ENCODE measurements around the gene SYTL5.

Gene SYTL5

GRCh38 chrX:38163193-38163592 is 156.8 kb downstream of the SYTL5 start:
- Histone ChIP-seq H3K4me1 (ENCODE audit: insufficient read depth, low read length) (no peaks in the 10 kb centered on the region), H3K36me3 (ENCODE audit: insufficient read depth, low read length) (no peaks in the 10 kb centered on the region), H3K9ac (ENCODE audit: low read depth, low read length) (no peak overlapping the region), H3K9me3 (ENCODE audit: control insufficient read depth, insufficient read depth, low read length) (no peaks in the 10 kb centered on the region)

GRCh38 chrX:38165023-38165422 is 158.7 kb downstream of the SYTL5 start:
- H3K9ac ChIP-seq (ENCODE audit: low read depth, low read length) = no peak overlapping the region
- H3K4me1 ChIP-seq (ENCODE audit: insufficient read depth, low read length) = no peaks in the 10 kb centered on the region
- H3K9me3 ChIP-seq (ENCODE audit: control insufficient read depth, insufficient read depth, low read length) = no peaks in the 10 kb centered on the region
- no peaks in the 10 kb centered on the region for H3K36me3 ChIP-seq (ENCODE audit: insufficient read depth, low read length)

- H3K4me1 ChIP-seq (ENCODE audit: insufficient read depth, low read length) = peaks cover 12% of the 10 kb centered on the region; the same call in 1 of the 2 replicates
- H3K9ac ChIP-seq (ENCODE audit: low read depth, low read length) = no peak overlapping the region
- no peaks in the 10 kb centered on the region for H3K9me3 ChIP-seq (ENCODE audit: control insufficient read depth, insufficient read depth, low read length)
- no peaks in the 10 kb centered on the region; the same call in 1 of the 2 replicates for H3K36me3 ChIP-seq (ENCODE audit: insufficient read depth, low read length)
These were observed 160.2 kb downstream of the SYTL5 start for GRCh38 chrX:38166478-38167083.

DNA sequence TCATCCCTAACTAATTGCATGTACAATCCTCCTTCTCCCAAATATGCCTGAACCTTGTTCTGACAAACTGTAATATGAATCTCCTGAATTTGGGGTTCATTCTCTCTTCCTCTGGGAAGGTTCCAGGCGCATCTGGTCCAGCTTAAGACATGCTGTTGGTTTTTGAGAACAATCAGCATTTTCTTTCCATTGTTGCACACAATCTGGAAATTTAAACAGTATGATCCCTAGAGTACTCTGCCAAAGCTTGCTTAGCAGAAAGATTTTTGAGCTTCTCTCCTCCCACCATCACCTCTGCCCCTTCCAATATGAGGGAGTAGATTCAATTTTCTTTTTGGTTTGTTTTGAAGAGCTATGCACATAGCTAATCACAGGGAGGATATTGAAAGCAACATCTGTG is 164.2 kb downstream of the SYTL5 start:
- Histone ChIP-seq H3K9me3 (ENCODE audit: control insufficient read depth, insufficient read depth, low read length) (no peaks in the 10 kb centered on the region), H3K9ac (ENCODE audit: low read depth, low read length) (no peak overlapping the region), H3K4me1 (ENCODE audit: insufficient read depth, low read length) (peaks cover 12% of the 10 kb centered on the region; the same call in 1 of the 2 replicates), H3K36me3 (ENCODE audit: insufficient read depth, low read length) (no peaks in the 10 kb centered on the region; the same call in 1 of the 2 replicates)

- H3K4me1 ChIP-seq (ENCODE audit: insufficient read depth, low read length) = peaks cover 12% of the 10 kb centered on the region; the same call in 1 of the 2 replicates
- no peaks in the 10 kb centered on the region for H3K9me3 ChIP-seq (ENCODE audit: control insufficient read depth, insufficient read depth, low read length)
- H3K9ac ChIP-seq (ENCODE audit: low read depth, low read length) = no peak overlapping the region
These were observed 166.2 kb downstream of the SYTL5 start for GRCh38 chrX:38172596-38172995.

GRCh38 chrX:38175139-38175538 is 168.8 kb downstream of the SYTL5 start:
- H3K4me1 ChIP-seq (ENCODE audit: insufficient read depth, low read length) = peaks cover 12% of the 10 kb centered on the region; the same call in 1 of the 2 replicates
- no peaks in the 10 kb centered on the region for H3K9me3 ChIP-seq (ENCODE audit: control insufficient read depth, insufficient read depth, low read length)
- no peak overlapping the region for H3K9ac ChIP-seq (ENCODE audit: low read depth, low read length)
- H3K36me3 ChIP-seq (ENCODE audit: insufficient read depth, low read length) = no peaks in the 10 kb centered on the region; the same call in 1 of the 2 replicates

More at GRCh38 chrX:38172596-38172995, 166.2 kb downstream of the SYTL5 start:
- H3K36me3 ChIP-seq (ENCODE audit: insufficient read depth, low read length) = no peaks in the 10 kb centered on the region; the same call in 1 of the 2 replicates

- Histone ChIP-seq H3K36me3 (ENCODE audit: insufficient read depth, low read length) (no peaks in the 10 kb centered on the region), H3K4me1 (ENCODE audit: insufficient read depth, low read length) (no peaks in the 10 kb centered on the region), H3K9ac (ENCODE audit: low read depth, low read length) (no peak overlapping the region), H3K9me3 (ENCODE audit: control insufficient read depth, insufficient read depth, low read length) (no peaks in the 10 kb centered on the region)
These were observed 172.0 kb downstream of the SYTL5 start for GRCh38 chrX:38178396-38178795.

Data from ES-I3 (cell line).